Stomach (tissue), 4 donors: Measurements from ENCODE around the gene SAP30L.

Experiments
- POLR2A ChIP-seq, 4 donors: fragments of 450-650 bp; IDR thresholded peaks; one replicate each; pipeline ENCODE4 v1.6.1; 2016; ENCODE audit warnings: antibody characterized with exemption in 4 of 4, control low read depth in 2 of 4, mild to moderate bottlenecking in 1 of 4, moderate library complexity in 1 of 4
- TF ChIP-seq, protein P1 (sequence below), 7 experiments: fragments of 450-650 bp in 4 of 7; fragments of 200-600 bp in 3 of 7; sonication (generic) in 3 of 7; IDR thresholded peaks; one replicate each; pipeline ENCODE4 v1.5.1; 2016 to 2019; ENCODE audit warnings: antibody characterized with exemption in 7 of 7, control low read depth in 2 of 7, mild to moderate bottlenecking in 1 of 7

DNA sequence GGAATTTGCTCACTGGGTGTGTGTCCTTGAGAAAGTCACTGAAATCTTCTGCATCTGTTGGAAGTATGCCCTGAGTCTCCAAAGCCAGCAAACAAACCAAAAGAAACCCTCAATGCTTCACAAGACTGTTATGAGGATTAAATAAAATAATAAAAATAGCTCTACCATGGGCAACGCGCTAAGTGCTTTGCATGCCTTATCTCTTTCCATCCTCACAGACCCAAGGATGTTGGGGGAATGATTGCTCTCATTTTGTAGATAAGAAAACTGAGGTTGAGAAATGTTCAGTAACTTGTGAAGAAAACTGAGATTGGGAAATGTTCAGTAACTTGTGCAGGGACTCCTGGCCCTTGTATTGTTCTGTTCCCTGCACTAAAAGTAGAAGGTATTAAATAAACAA, 24.3 kb downstream of the SAP30L start:
- TF ChIP-seq, protein P1, sequence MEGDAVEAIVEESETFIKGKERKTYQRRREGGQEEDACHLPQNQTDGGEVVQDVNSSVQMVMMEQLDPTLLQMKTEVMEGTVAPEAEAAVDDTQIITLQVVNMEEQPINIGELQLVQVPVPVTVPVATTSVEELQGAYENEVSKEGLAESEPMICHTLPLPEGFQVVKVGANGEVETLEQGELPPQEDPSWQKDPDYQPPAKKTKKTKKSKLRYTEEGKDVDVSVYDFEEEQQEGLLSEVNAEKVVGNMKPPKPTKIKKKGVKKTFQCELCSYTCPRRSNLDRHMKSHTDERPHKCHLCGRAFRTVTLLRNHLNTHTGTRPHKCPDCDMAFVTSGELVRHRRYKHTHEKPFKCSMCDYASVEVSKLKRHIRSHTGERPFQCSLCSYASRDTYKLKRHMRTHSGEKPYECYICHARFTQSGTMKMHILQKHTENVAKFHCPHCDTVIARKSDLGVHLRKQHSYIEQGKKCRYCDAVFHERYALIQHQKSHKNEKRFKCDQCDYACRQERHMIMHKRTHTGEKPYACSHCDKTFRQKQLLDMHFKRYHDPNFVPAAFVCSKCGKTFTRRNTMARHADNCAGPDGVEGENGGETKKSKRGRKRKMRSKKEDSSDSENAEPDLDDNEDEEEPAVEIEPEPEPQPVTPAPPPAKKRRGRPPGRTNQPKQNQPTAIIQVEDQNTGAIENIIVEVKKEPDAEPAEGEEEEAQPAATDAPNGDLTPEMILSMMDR (IDR thresholded peaks at IDR 0.05): no peak
- TF ChIP-seq POLR2A (IDR thresholded peaks at IDR 0.05): no peak
